ENCODE data around the gene NME7.

- TF ChIP-seq CTCF (IDR thresholded peaks at IDR 0.05; ENCODE audit: low read depth, low read length) (no peak), EZH2phosphoT487 (IDR thresholded peaks at IDR 0.05; ENCODE audit: low read depth) (no peak)
Observed at GRCh38 chr1:169271098-169271497, 96.5 kb downstream of the NME7 start.

Data from OCI-LY3 (cell line).